ENCODE data around the gene ULK2.

Gene ULK2

GRCh38 chr17:19744922-19745757 lies 122.6 kb downstream of the ULK2 start:
- no peak for DNase-seq

GRCh38 chr17:19744492-19744891 lies 123.2 kb downstream of the ULK2 start:
- DNase-seq = no peak

- DNase-seq = no peak
Measured at GRCh38 chr17:19743101-19744100, 124.3 kb downstream of the ULK2 start.

- DNase-seq = no peak
Measured at GRCh38 chr17:19742495-19742894, 125.2 kb downstream of the ULK2 start.

- DNase-seq = no peak
Measured at GRCh38 chr17:19741832-19742457, 125.8 kb downstream of the ULK2 start.

- DNase-seq = no peak
Measured at GRCh38 chr17:19740933-19741332, 126.8 kb downstream of the ULK2 start.

- no peak for DNase-seq
Measured at GRCh38 chr17:19739241-19740201, 128.2 kb downstream of the ULK2 start.

GRCh38 chr17:19738757-19739156 lies 129.0 kb downstream of the ULK2 start:
- DNase-seq = no peak

GRCh38 chr17:19738073-19738449 lies 129.7 kb downstream of the ULK2 start:
- DNase-seq = no peak

GRCh38 chr17:19737305-19738072 lies 130.2 kb downstream of the ULK2 start:
- no peak for DNase-seq

- no peak for DNase-seq
Measured at GRCh38 chr17:19736071-19736470, 131.7 kb downstream of the ULK2 start.

- no peak for DNase-seq
Measured at GRCh38 chr17:19733953-19734526, 133.7 kb downstream of the ULK2 start.

- no peak for DNase-seq
Measured at GRCh38 chr17:19731626-19732025, 136.1 kb downstream of the ULK2 start.

- DNase-seq = no peak
Measured at GRCh38 chr17:19730843-19731242, 136.9 kb downstream of the ULK2 start.

- DNase-seq = no peak
Measured at GRCh38 chr17:19729900-19730299, 137.8 kb downstream of the ULK2 start.

- no peak for DNase-seq
Measured at GRCh38 chr17:19728084-19728495, 139.6 kb downstream of the ULK2 start.

GRCh38 chr17:19727501-19728078 lies 140.1 kb downstream of the ULK2 start:
- no peak for DNase-seq

GRCh38 chr17:19726631-19727376 lies 140.9 kb downstream of the ULK2 start:
- no peak for DNase-seq

- no peak for DNase-seq
Measured at GRCh38 chr17:19725486-19725885, 142.2 kb downstream of the ULK2 start.
